NCI-H524 treated with DMSO at 0.1 percent for 48 hours (cell line): Measurements from ENCODE around the gene INSYN1.
A peak's percentile ranks its signal among the peaks of the same experiment; 100 is the strongest.
"Not testable (repeated sequence)": the region's sequence is repeated elsewhere in the genome, so short reads cannot be mapped to it uniquely, and the experiment has no call there.

ENCODE experiments used
- DNase-seq: peaks from one replicate; lab custom pipeline; 2025; lab: John Stamatoyannopoulos, UW

The INSYN1 gene

GRCh38 chr15:73753250-73754130, at the start of gene INSYN1:
Gene INSYN1, minus strand, starts transcription at chr15:73753351. Its CDS starts 2,221 bp downstream, at chr15:73751130.
- no peak for DNase-seq

- no peak for DNase-seq
Observed at GRCh38 chr15:73802431-73803041, 49.4 kb upstream of the INSYN1 start.

GRCh38 chr15:73800662-73801345, 47.7 kb upstream of the INSYN1 start:
- DNase-seq, result peak; percentile 44

GRCh38 chr15:73799466-73799865, 46.3 kb upstream of the INSYN1 start:
- no peak for DNase-seq

GRCh38 chr15:73797366-73798158, 44.4 kb upstream of the INSYN1 start:
- no peak for DNase-seq

- no peak for DNase-seq
Observed at GRCh38 chr15:73796331-73796831, 43.2 kb upstream of the INSYN1 start.

- no peak for DNase-seq
Observed at GRCh38 chr15:73794443-73795133, 41.4 kb upstream of the INSYN1 start.

GRCh38 chr15:73792899-73793541, 39.9 kb upstream of the INSYN1 start:
- not testable (repeated sequence) for DNase-seq

GRCh38 chr15:73792415-73792814, 39.3 kb upstream of the INSYN1 start:
- no peak for DNase-seq

- no peak for DNase-seq
Observed at GRCh38 chr15:73789521-73790240, 36.5 kb upstream of the INSYN1 start.

- no peak for DNase-seq
Observed at GRCh38 chr15:73787621-73788020, 34.5 kb upstream of the INSYN1 start.

- DNase-seq, result no peak
Observed at GRCh38 chr15:73786538-73786937, 33.4 kb upstream of the INSYN1 start.

GRCh38 chr15:73785256-73786014, 32.3 kb upstream of the INSYN1 start:
- not testable (repeated sequence) for DNase-seq

GRCh38 chr15:73784291-73784690, 31.1 kb upstream of the INSYN1 start:
- DNase-seq, result no peak

- peak; percentile 85 for DNase-seq
Observed at GRCh38 chr15:73782344-73782959, 29.3 kb upstream of the INSYN1 start.

GRCh38 chr15:73781038-73781925, 28.1 kb upstream of the INSYN1 start:
- no peak for DNase-seq

GRCh38 chr15:73779974-73780373, 26.8 kb upstream of the INSYN1 start:
- no peak for DNase-seq

GRCh38 chr15:73777741-73778140, 24.6 kb upstream of the INSYN1 start:
- no peak for DNase-seq
